Duodenal mucosa (tissue), 2 donors: ENCODE measurements around the gene ACTMAP.

Experiments used
- H3K27ac ChIP-seq: one replicate; pipeline ENCODE4 v1.7.0; 2013; ENCODE audit warnings: low read depth, low read length
- H3K27me3 ChIP-seq, 2 donors: one replicate each; pipeline ENCODE4 v1.7.0; 2013; ENCODE audit warnings: low read length in 2 of 2, control low read depth in 1 of 2; ENCODE audit not compliant: insufficient read depth in 2 of 2, control insufficient read depth in 1 of 2
- H3K36me3 ChIP-seq, 2 donors: one replicate each; pipeline ENCODE4 v1.7.0; 2013; ENCODE audit warnings: low read length in 2 of 2, control low read depth in 1 of 2; ENCODE audit not compliant: insufficient read depth in 2 of 2, control insufficient read depth in 1 of 2
- H3K4me1 ChIP-seq, 2 donors: one replicate each; pipeline ENCODE4 v1.7.0; 2013; ENCODE audit warnings: low read length in 2 of 2, control low read depth in 1 of 2; ENCODE audit not compliant: insufficient read depth in 2 of 2, control insufficient read depth in 1 of 2
- H3K4me3 ChIP-seq, 2 donors: one replicate each; pipeline ENCODE4 v1.7.0; 2013; ENCODE audit warnings: low read length in 2 of 2, low read depth in 1 of 2
- H3K9ac ChIP-seq, 2 donors: one replicate each; pipeline ENCODE4 v1.7.0; 2013; ENCODE audit warnings: low read length in 2 of 2, low read depth in 1 of 2
- H3K9me3 ChIP-seq, 2 donors: one replicate each; pipeline ENCODE4 v1.7.0; 2013; ENCODE audit warnings: low read length in 2 of 2, control low read depth in 1 of 2; ENCODE audit not compliant: control insufficient read depth in 1 of 2

ACTMAP gene

DNA sequence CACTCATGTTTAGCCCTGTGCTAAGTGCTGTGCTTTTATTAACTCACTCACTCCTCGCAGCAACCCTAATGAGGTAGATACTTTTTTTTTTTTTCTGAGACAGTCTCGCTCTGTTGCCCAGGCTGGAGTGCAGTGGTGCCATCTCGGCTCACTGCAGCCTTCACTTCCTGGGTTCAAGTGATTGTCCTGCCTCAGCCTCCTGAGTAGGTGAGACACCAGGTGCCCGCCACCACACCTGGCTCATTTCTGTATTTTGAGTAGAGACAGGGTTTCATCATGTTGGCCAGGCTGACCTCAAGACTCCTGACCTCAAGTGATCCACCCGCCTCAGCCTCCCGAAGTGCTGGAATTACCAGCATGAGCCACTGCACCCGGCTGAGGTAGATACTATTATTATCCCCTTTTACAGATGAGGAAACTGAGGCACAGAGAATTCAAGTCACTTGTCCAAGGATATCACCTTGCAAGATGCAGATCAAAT lies 30.8 kb downstream of the ACTMAP start:
- H3K36me3 ChIP-seq, result peaks cover 2 to 11% of the 10 kb centered on the region in 2 donors
- H3K9me3 ChIP-seq, result no peaks in the 10 kb centered on the region
- peak overlapping the region; percentile 97 for H3K27ac ChIP-seq
- peaks cover 40 to 52% of the 10 kb centered on the region in 2 donors for H3K4me1 ChIP-seq
- H3K9ac ChIP-seq, result peak overlapping the region; percentile 98 to 99
- no peaks in the 10 kb centered on the region for H3K27me3 ChIP-seq
- H3K4me3 ChIP-seq, result peak overlapping the region; percentile 89 to 90

DNA sequence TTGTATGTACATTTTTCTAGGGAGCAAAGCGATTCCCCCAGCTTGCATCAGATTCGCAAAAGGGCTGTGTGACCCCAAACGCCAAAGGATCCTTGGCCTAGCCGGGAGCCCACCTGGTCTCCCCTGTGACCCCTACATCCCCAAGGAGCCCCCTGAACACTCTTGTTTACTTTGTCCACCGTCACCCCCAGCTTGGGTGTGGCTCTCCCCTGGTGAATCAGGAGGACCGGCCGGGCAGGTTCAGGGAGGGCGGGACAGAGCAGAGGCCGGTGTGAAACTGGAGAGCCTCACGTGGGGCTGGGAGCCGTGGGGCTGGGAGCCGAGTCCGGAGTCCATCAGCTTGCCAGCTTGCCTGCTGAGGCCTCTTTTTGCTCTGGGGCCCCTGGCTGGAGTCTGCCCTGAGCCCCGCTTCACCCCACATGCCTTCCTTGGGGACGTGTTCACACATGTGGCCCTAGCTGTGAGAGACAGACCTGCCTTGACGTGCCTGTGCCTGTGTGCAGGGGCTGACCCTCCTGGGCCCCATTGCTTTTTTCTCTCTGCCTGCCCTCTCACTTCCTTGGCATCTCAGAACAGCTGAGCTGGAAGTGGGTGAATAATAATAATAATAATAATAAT lies 31.4 kb downstream of the ACTMAP start:
- Histone ChIP-seq H3K36me3 (peaks cover 2 to 5% of the 10 kb centered on the region in 2 donors), H3K27ac (peak overlapping the region; percentile 97), H3K9ac (peak overlapping the region; percentile 98 to 99), H3K9me3 (no peaks in the 10 kb centered on the region), H3K27me3 (no peaks in the 10 kb centered on the region), H3K4me1 (peaks cover 40 to 52% of the 10 kb centered on the region in 2 donors), H3K4me3 (peak overlapping the region; percentile 89 to 90)

DNA sequence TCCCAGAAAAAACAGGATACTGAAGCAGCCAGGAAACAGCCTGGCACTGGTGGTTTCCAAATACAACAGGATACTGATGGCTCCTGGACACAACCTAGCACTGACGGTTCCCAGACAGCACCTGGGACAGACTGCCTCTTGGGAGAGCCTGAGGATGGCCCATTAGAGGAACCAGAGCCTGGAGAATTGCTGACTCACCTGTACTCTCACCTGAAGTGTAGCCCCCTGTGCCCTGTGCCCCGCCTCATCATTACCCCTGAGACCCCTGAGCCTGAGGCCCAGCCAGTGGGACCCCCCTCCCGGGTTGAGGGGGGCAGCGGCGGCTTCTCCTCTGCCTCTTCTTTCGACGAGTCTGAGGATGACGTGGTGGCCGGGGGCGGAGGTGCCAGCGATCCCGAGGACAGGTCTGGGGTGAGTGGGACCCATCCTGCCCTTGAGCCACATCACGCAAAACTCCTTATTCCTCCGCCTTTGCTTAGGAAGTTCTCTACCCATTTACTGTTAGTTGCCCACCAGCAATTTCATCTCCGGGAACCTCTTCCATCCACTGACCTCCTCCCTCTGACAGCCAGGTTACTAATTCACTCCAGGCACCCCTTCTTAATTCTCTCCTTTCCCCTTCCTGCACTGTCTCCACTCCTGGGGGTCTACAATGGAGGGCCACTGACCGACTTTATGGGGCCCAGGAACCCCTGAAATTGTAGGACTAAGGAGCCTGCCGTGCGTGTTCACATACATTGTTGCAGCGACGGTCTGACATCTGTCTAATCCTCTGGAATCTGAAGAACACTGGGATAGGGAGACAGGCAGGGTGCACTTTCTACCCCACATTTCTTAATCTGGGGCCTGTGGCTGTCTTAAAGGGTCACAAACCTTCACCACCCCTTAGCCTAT lies 32.1 kb downstream of the ACTMAP start:
- no peaks in the 10 kb centered on the region for H3K9me3 ChIP-seq
- peaks cover 0 to 2% of the 10 kb centered on the region in 2 donors for H3K36me3 ChIP-seq
- H3K9ac ChIP-seq, result peak overlapping the region; percentile 98 to 99
- H3K4me1 ChIP-seq, result peaks cover 40 to 52% of the 10 kb centered on the region in 2 donors
- H3K27me3 ChIP-seq, result no peaks in the 10 kb centered on the region
- peak overlapping the region; percentile 97 for H3K27ac ChIP-seq
- peak overlapping the region; percentile 89 to 90 for H3K4me3 ChIP-seq

DNA sequence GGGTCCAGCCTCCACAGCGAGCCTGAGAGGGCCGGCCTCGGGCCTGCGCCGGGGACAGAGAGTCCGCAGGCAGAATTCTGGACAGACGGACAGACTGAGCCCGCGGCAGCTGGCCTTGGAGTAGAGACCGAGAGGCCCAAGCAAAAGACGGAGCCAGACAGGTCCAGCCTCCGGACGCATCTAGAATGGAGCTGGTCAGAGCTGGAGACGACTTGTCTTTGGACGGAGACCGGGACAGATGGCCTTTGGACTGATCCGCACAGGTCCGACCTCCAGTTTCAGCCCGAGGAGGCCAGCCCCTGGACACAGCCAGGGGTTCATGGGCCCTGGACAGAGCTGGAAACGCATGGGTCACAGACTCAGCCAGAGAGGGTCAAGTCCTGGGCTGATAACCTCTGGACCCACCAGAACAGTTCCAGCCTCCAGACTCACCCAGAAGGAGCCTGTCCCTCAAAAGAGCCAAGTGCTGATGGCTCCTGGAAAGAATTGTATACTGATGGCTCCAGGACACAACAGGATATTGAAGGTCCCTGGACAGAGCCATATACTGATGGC lies 32.9 kb downstream of the ACTMAP start:
- Histone ChIP-seq H3K9me3 (no peaks in the 10 kb centered on the region), H3K27ac (peak overlapping the region; percentile 97), H3K4me1 (peaks cover 40 to 51% of the 10 kb centered on the region in 2 donors), H3K36me3 (peaks cover under 1 to 4% of the 10 kb centered on the region in 2 donors), H3K4me3 (peak overlapping the region; percentile 89 to 90), H3K27me3 (no peaks in the 10 kb centered on the region), H3K9ac (peak overlapping the region; percentile 98 to 99)

DNA sequence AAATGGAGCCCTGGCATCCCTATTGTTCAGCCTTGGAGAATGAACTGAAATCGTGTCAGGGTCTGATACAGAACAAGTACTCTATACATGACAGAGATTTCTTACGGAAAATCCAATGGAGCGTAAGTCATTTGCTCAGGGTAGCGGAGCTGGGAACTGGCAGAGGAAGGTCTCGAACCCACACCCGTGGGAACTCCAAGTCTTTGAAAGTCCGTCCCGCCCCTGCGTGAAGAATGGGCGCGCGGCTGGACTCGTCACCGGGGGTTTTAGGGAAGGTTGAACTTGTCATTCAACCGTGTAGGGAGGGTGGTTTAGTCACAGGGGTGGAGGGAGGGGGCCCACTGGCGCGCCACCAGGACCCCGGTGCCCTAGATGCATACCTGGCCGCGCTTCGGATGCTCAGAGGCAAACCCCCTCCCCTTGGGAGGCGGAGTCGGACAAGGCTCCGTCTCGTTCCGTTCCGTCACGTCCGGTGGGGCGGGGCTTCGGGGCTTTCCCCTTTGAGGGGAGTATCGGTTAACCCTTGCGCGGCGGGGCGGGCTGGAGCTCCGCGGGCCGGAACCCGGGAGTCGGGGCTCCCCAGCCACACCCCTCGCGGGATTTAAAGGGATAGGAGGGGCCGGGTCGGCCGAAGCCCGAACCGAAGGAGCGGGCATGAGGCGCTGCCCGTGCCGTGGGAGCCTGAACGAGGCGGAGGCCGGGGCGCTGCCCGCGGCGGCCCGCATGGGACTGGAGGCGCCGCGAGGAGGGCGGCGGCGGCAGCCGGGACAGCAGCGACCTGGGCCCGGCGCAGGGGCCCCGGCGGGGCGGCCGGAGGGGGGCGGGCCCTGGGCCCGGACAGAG lies 33.6 kb downstream of the ACTMAP start, which contains the start of the genes COQ8B and ITPKC:
TSS of gene COQ8B (minus strand) at position 405 of the 843 bp plus-strand sequence. CDS start 2,254 bp downstream, outside the sequence.
TSS of gene ITPKC (plus strand) at position 631 of the 843 bp plus-strand sequence. CDS start at position 655, 24 bp downstream.
- Histone ChIP-seq H3K4me1 (peaks cover 35 to 46% of the 10 kb centered on the region in 2 donors), H3K36me3 (peaks cover 0 to 5% of the 10 kb centered on the region in 2 donors), H3K9ac (peak within 1 kb of the TSS; percentile 98 to 99), H3K27ac (peak within 1 kb of the TSS; percentile 97), H3K27me3 (no peaks in the 10 kb centered on the region), H3K9me3 (no peaks in the 10 kb centered on the region), H3K4me3 (peak within 1 kb of the TSS; percentile 89 to 90)

DNA sequence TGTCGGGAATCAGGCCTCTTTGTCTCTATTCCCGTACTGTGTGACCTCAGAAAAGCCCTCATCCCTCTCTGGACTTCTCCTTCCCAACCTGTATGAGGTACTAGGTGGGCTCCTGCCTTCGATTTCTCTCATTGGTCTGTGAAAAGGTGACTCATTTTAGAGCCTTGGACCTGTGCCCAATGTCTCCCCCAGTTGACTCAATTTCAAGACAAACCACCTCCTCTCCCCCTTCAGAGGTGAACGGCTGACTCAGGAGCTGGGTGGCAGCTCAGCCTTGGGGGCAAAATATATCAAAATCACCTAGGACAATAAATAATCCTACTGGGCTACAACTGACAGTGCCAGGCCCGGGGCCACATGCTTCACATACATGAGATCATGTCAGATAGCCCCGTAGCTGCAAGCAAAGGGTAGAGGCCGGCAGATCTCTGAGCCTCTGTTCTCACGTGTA lies 34.2 kb downstream of the ACTMAP start:
- Histone ChIP-seq H3K9me3 (no peaks in the 10 kb centered on the region), H3K4me3 (peak overlapping the region; percentile 89 to 90), H3K9ac (peak overlapping the region; percentile 78 to 99), H3K36me3 (peaks cover 0 to 11% of the 10 kb centered on the region in 2 donors), H3K27ac (peak overlapping the region; percentile 97), H3K27me3 (no peaks in the 10 kb centered on the region), H3K4me1 (peaks cover 35 to 43% of the 10 kb centered on the region in 2 donors)

DNA sequence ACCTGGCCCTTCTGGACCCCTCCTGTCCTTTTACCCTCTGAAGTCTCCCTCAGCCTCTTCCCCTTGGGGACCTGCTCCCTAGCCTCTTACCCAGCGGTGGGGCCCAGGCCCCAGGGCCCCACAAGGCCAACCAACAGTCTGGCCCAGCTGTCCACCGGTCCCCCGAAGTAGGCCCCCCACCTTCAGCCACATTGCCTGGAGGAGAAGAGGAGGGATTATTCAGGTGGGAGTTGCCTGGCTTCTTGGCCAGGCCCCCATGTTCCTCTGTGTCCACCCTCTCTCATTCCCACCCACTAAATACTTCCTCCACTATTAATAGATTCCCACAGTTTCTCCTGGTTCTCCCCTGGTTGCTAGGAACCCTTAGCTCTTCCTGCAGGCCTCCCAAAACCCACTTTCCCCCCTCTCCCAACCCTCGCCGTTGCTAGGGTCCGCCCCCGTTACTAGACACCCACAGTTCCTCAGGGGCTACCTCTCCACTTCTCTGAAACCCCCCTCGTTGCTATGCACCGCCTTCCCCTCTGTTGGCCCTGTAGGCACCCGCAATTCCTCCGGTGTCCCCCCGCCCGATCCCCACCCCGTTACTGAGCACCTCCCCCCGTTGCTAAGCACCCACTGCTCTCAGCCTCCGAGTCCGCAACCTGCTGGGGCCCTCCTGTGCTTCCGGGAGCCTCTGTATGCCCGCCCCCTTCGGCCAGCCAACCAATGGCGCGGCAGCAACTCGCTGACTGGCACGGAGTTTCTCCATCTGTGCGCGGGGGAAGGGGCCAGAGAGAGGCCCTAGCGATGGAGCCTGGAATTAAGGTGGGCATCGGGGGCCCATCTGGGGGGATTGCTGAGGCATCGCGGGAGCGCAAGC lies 35.6 kb downstream of the ACTMAP start:
- peaks cover 24 to 34% of the 10 kb centered on the region in 2 donors for H3K4me1 ChIP-seq
- no peaks in the 10 kb centered on the region for H3K27me3 ChIP-seq
- H3K9me3 ChIP-seq, result no peaks in the 10 kb centered on the region
- H3K36me3 ChIP-seq, result peaks cover 0 to 15% of the 10 kb centered on the region in 2 donors
- peak overlapping the region; percentile 97 for H3K27ac ChIP-seq
- peak overlapping the region; percentile 89 to 90 for H3K4me3 ChIP-seq
- H3K9ac ChIP-seq, result peak overlapping the region; percentile 78 to 99

DNA sequence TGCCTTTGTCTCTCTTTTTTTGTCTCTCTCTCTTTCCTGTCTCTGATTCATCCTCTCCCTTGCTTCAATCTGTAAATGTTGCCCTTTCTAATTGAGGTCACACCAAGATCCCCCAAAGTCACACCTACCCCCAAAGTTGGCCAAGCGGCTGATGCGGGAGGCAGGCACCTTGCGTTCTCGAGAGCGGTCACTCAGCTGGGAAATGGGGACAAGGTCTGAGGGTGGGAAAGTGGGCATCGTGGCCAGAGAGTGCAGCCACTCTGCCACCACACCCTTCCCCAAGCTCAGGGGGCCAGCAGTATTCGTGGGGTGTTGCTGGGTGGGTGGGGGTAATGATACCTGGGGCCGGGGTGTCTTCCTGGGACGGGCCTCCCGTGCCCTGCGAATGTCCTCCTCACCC lies 36.3 kb downstream of the ACTMAP start:
- Histone ChIP-seq H3K9ac (peak overlapping the region in 1 of 2 donors; percentile 99), H3K27ac (no peak overlapping the region), H3K36me3 (peaks cover 0 to 17% of the 10 kb centered on the region in 2 donors), H3K4me1 (peaks cover 20 to 29% of the 10 kb centered on the region in 2 donors), H3K27me3 (no peaks in the 10 kb centered on the region), H3K9me3 (no peaks in the 10 kb centered on the region), H3K4me3 (peak overlapping the region in 1 of 2 donors; percentile 90)
